HG03520 (cell line): ENCODE data around the gene SRM.
"Not testable (repeated sequence)": the region's sequence is repeated elsewhere in the genome, so short reads cannot be mapped to it uniquely, and the experiment has no call there.

Experiments
- ATAC-seq: cut with Tn5 transposase; IDR thresholded peaks from one replicate; pipeline ENCODE4 v1.9.1; 2021; ENCODE audit warnings: mild to moderate bottlenecking, moderate library complexity; ENCODE audit not compliant: unreplicated experiment

Gene SRM

DNA sequence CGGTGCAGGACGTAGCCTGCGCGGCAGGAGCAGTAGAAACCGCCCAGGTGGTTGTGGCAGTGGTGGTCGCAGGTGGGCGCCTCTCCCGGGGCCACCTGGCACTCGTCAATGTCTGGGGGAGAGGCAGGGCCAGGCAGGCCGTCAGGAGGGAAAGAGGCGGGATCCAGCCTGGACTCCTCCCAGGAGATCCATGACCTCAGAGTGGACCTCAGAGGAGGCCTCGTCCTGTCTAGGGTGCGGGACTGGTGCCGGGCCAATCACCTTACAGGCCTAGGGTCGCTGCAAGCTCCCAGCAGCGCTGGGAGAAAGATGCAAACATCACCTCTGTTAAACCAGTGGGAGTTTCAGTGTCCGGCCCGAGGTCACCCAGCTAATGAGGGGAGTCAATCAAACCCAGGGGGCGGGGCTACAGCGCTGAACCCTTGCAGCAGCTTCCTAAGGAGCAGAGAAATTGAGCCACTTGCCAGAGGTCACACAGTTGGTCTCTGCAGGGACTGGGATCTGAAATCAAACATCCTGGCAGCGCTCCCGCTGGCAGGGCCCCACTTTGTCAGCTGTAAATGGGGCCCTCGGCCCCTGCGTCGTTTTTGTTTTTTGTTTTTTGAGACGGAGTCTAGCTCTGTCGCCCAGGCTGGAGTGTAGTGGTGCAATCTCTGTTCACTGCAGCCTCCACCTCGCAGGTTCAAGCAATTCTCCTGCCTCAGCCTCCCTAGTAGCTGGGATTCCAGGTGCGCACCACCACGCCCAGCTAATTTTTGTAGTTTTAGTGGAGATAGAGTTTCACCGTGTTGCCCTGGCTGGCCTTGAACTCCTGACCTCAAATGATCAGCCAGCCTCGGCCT lies 14.2 kb downstream of the SRM start:
- no peak for ATAC-seq

GRCh38 chr1:11044849-11045427 lies 14.9 kb downstream of the SRM start:
- no peak for ATAC-seq

GRCh38 chr1:11044086-11044848 lies 15.6 kb downstream of the SRM start:
- ATAC-seq = no peak

DNA sequence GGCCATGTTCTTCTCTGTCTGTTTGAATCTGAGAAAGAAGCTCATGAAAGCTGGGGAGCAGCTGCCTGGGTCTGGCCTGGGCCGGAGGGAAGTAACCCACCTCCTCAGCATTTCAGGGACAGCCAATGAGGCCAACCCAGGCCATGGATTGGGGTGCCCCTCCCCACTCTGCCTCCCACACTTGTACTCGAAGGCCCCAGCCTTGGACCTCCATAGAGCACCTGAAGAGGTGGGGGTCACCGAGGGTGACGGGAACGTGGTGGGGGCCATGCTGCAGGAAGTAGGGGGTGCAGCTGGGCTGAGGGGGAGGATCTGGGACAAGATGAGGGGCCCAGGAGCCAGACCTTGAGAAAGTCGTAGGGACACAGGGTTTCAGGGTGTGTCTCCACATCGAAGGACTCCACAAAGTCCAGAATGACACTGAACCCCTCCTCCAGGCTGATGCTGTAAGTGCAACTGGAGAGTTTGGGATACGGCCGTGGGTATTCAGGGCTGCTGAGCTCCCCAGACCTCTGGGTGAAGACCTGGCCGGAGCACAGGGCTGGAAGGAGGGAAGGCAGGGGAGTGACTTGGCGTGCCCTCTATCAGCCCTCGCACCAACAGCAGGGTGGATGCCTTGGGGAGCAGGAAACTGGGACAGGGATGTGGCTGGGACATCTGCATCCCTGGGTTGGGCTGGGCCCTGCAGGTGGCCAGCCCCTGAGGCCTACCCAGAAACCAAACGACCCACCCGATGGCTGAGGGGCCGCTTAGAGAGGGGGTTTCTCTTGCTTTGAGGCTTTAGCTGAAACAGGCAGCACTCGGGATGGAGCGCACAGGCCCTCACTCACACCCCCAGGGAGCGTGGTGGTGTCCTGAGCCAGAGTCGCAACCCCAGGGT lies 16.6 kb downstream of the SRM start:
- no peak for ATAC-seq

DNA sequence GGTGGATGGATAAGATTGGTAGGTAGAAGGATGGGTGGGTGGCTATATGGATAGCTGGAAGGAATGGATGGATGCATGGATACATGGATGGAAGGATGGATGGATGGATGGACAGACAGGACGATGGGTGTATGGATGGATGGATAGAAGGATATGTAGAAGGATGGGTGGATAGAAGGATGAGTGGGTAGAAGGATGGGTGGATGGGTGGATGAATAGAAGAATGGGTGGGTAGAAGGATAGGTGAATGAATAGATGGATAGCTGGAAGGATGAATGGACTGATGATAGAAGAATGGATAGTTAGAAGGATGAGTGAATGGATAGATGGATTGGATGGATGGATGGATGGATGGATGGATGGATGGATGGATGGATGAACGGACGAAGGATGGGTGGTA lies 17.8 kb downstream of the SRM start:
- ATAC-seq = no peak

DNA sequence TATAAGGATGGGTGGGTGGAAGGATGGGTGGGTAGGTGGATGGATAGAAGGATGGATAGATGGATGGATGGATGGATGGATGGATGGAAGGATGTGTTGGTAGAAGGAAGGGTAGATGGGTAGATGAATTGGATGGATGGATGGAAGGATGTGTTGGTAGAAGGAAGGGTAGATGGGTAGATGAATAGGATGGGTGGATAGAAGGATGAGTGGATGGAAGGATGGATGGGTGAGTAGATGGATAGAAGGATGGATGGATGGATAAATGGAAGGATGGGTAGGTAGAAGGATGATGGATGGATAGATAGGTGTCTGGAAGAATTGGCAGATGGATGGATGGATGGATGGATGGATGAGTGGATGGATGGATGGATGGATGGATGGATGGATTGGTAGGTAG lies 18.8 kb downstream of the SRM start:
- no peak for ATAC-seq

DNA sequence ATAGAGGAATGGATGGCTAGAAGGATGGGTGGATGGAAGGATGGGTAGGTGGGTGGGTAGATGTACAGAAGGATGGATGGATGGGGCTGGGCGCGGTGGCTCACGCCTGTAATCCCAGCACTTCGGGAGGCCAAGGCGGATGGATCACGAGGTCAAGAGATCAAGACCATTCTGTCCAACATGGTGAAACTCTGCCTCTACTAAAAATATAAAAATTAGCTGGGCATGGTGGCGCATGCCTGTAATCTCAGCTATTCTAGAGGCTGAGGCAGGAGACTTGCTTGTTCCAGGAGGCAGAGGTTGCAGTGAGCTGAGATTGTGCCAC lies 19.8 kb downstream of the SRM start:
- not testable (repeated sequence) for ATAC-seq

GRCh38 chr1:11039351-11040104 lies 20.3 kb downstream of the SRM start:
- no peak for ATAC-seq

- ATAC-seq = no peak
Measured at GRCh38 chr1:11037740-11038182, 22.1 kb downstream of the SRM start.

- ATAC-seq = not testable (repeated sequence)
Measured at GRCh38 chr1:11037019-11037739, 22.6 kb downstream of the SRM start.

- ATAC-seq = no peak
Measured at GRCh38 chr1:11031624-11032262, 28.1 kb downstream of the SRM start.

- no peak for ATAC-seq
Measured at GRCh38 chr1:11030865-11031264, 29.0 kb downstream of the SRM start.

DNA sequence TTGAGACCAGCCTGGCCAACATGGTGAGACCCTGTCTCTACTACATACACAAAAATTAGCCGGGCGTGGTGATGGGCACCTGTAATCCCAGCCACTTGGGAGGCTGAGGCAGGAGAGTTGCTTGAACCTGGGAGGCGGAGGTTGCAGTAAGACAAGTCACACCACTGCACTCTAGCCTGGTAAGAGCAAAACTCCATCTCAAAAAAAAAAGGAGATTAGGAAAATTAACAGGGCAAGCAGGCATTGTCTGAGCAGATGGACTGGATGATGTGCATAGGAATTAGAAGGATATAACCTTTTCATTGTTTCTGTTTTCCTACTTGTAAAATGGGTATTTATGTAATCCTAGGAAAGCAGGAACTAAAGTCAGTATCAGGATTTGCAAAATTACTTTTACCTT lies 31.8 kb downstream of the SRM start:
- ATAC-seq = no peak

DNA sequence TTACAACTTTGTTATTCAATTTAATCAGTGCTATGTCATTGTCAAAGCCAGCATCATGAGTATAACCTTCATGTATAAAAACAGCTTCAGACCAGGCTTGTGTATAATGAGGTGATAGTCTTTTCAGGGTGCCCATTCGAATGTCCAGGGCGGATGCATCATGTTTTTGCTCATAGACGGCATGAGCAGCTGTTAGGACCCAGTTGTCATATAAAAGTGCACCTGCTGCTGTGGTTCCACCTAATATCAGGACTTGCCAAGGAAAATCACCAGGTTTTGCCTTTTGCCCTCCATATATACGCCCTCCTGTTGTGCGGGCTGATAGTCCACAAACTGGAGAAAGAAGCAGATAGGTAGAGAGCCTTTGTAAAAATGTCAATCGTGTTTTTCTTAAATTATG lies 32.5 kb downstream of the SRM start:
- ATAC-seq = no peak

GRCh38 chr1:11026903-11027302 lies 32.9 kb downstream of the SRM start:
- no peak for ATAC-seq

DNA sequence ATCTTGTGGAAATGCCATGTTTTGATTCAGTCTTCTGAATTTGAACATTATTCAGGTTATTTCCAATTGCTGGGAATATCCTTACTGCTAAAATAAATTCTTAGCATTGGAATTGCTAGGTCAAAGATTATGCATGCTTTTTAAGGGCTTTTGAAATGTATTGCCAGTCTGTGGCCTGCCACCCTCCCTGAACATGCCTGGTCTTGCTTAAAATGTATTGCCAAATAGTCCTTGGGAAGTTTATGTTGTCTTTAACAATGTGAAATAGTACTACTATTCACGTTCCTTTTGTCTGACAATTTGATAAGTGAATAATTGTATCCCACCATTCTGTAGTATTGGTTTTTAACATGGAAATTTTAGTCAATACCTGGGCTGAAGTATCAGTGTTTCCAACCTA lies 33.8 kb downstream of the SRM start:
- no peak for ATAC-seq

DNA sequence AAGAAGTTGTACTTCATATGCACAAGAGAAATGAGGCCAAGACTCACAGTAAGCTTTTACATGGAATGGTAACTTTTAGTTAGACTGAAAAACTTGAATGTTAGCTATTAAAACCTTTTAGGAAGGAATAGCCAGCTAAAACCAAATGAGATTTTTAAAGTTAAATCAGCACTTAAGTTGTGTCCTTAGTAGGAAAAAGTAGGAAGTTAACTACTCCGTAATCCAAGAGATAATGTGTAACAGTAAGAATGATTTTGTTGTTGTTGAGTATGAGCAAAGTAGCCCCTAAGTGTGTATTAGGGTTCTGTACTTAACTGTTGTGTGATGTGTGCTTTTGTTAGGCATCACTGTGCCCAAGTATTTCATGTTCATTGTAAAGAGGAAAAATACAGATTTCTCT lies 34.2 kb downstream of the SRM start:
- no peak for ATAC-seq

- no peak for ATAC-seq
Measured at GRCh38 chr1:11024874-11025203, 35.0 kb downstream of the SRM start.

GRCh38 chr1:11024154-11024873 lies 35.5 kb downstream of the SRM start:
- ATAC-seq = no peak
